ENCODE results near the gene NR1D2.

NR1D2 gene

DNA sequence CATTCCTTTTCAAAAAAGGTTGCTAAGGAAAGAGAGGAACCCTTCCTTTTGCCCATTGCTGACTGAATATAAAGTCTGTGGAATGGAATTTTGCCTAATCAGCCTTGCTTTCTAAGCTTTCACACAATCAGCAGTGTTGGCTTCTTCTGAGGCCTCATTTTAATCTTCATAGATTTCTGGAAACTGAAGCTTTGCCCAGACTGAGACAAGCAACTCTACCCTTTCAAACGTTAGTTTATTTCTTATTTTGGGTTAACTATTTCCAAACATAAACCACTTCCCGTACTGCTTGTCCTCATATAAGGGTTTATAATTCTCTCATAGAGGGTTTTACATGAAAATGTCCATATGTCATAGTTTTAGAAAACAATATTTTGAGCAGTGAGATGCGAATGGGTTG lies 82.9 kb downstream of the NR1D2 start:
- DNase-seq = no peak
- in situ Hi-C loops (cut with MboI; ENCODE audit: low pct_unique_long_range_greater_than_20kb, low sequenced_read_pairs) = no loop called here
